Cardiac fibroblast (primary cell): ENCODE data around the gene SFTPA1.
"Not testable (repeated sequence)": the region's sequence is repeated elsewhere in the genome, so short reads cannot be mapped to it uniquely, and the experiment has no call there.

Experiments
- DNase-seq, 2 donors: peaks; one replicate each; pipeline versions ENCODE4 v3.0.0 to v3.0.0-alpha.2; 2010; ENCODE audit warnings: low read depth in 2 of 2
- H3K4me3 ChIP-seq, 2 donors: replicated peaks in 1 of 2; 1 replicate in 1 of 2; 2 replicates in 1 of 2; pipeline ENCODE4 v1.5.1; 2011; ENCODE audit warnings: low read depth in 2 of 2, low read length in 2 of 2, mild to moderate bottlenecking in 2 of 2, moderate library complexity in 1 of 2
- TF ChIP-seq, protein P1 (sequence below): IDR thresholded peaks from one replicate; pipeline ENCODE4 v1.5.1; 2011; ENCODE audit warnings: low read depth, mild to moderate bottlenecking, low read length, inconsistent platforms

The SFTPA1 gene

GRCh38 chr10:79582096-79582495 lies 28.6 kb upstream of the SFTPA1 start:
- DNase-seq = no peak
- H3K4me3 ChIP-seq = no peak overlapping the region
- TF ChIP-seq, protein P1, sequence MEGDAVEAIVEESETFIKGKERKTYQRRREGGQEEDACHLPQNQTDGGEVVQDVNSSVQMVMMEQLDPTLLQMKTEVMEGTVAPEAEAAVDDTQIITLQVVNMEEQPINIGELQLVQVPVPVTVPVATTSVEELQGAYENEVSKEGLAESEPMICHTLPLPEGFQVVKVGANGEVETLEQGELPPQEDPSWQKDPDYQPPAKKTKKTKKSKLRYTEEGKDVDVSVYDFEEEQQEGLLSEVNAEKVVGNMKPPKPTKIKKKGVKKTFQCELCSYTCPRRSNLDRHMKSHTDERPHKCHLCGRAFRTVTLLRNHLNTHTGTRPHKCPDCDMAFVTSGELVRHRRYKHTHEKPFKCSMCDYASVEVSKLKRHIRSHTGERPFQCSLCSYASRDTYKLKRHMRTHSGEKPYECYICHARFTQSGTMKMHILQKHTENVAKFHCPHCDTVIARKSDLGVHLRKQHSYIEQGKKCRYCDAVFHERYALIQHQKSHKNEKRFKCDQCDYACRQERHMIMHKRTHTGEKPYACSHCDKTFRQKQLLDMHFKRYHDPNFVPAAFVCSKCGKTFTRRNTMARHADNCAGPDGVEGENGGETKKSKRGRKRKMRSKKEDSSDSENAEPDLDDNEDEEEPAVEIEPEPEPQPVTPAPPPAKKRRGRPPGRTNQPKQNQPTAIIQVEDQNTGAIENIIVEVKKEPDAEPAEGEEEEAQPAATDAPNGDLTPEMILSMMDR = no peak

DNA sequence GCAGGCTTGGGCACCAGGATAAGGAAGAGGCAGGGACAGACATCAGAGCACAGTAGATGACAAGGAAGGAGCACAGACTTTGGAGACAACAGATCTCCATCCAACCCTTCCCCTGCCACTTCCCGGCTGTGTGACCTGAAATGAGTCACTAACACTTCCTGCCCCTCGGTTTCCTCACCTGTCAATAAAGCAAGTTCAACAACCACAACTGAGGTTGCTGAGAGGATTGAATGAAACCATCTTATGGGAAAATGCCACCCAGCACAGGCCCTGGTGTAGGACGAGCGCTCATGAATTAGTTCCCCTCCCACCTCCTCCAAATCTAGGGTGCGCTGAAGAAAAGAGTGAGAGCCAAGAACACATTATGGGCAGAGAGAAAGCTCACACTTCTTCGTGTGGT lies 27.8 kb upstream of the SFTPA1 start:
- not testable (repeated sequence) for H3K4me3 ChIP-seq, DNase-seq

DNA sequence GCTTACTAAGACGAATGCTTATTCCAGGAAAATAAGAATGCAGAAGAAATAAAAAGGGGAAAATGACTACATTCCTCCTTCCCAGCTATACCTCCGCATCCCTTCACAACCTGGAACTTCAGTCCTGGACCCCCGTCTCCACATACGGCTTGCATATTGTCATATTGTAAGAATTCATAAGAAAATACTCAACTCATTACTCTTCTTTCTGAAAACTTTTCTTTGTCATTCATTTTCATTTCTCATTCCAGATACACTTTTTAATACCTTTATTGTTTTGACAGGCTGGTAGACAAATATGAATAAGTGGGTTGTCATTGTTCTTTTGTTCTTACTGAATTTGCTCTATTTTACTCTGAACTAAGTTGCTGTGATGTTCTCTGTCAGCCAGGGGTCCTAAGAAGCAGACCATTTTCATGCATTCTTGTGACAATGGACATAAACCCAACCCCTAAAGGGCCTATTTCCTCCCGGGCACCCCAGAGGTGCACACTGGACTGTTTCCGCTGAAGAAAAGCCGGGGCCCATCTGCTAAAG lies 27.2 kb upstream of the SFTPA1 start:
- no peak overlapping the region for H3K4me3 ChIP-seq
- DNase-seq = no peak
- TF ChIP-seq, protein P1 = no peak

DNA sequence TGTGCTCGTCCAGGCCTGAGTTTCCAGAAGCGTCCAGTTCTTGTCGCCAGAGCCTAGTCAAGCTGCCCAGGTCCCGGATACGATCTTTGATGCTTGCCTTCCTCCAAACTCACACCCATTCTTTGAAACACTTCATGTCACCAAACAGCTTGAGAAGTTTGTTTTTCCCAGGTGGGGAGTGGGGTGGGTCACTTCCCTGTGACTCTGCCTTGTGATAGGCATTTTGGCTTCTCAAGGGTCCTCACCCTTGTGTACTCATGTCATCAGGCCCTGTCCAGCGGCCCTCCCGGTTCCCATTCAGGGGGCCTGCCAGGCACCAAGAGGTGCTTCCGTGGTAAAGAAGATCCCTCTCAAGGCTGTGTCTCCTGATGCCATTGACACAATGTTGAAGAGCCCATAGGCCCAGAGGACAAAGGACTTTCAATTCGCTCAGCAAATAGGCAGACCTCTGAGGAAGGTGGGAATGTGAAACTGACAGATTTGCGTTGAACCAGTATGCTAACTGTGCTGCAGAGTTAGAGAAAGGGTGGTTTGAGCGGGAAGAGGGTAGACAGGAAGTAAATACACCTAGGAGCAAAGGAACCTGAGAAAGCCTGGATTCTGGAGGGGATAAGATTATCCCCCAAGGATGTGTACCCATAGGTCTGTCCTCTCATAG lies 24.7 kb upstream of the SFTPA1 start:
- no peak for DNase-seq
- TF ChIP-seq, protein P1 = no peak
- H3K4me3 ChIP-seq = no peak overlapping the region

- DNase-seq = no peak
- TF ChIP-seq, protein P1 = no peak
- no peak overlapping the region for H3K4me3 ChIP-seq
These were observed 23.8 kb upstream of the SFTPA1 start for GRCh38 chr10:79586933-79587332.

DNA sequence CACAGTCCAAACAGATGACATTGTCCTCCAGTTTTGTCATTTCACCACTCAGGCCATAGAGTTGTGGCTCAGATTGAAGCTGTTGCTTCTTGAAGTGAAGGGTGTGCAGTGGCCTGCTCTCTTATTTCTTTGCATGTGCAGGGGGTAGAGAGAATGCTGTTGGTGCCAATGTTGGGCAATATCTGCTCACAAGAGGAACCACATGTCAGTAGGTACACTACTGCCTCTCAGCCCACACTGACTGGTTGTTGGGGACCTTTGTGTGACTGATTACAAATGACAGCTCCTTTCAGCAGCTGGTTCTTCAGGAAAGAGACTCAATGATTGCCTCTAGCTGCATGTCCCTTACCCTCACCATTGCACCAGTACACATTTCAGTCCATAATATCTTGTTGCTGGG lies 21.9 kb upstream of the SFTPA1 start:
- H3K4me3 ChIP-seq = no peak overlapping the region
- TF ChIP-seq, protein P1 = no peak
- no peak for DNase-seq

DNA sequence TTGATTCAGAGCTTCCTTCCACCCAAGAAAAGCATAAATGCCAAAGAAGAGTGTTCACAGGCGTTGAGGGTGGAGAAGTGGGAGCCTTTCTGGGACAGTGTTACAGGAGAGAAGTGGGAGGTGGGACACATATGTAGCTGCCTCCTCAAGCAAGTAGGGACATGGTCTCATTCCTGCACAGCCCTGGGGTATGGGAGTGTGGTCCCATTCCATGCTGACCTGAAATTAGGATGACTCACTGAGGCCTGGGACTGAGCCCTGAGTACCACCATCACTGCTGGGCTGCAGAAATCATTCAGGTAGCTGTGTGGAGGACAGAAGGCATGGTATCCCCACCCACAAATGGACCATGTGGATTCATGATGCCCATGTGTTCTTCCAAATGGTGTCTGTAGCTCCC lies 17.4 kb upstream of the SFTPA1 start:
- TF ChIP-seq, protein P1 = no peak
- DNase-seq = no peak
- no peak overlapping the region for H3K4me3 ChIP-seq

GRCh38 chr10:79594565-79594964 lies 16.2 kb upstream of the SFTPA1 start:
- not testable (repeated sequence) for H3K4me3 ChIP-seq

More at GRCh38 chr10:79594565-79594964, 16.2 kb upstream of the SFTPA1 start:
- not testable (repeated sequence) for DNase-seq
